Measurements from ENCODE around the gene USP1.

Gene USP1

GRCh38 chr1:62436466-62437272 is at the start of gene USP1:
Gene USP1 (plus strand): TSS chr1:62437049. CDS start chr1:62439868, 2,819 bp downstream.
- DNase-seq (ENCODE audit: low spot score) = peak; percentile 99

- no peak for DNase-seq (ENCODE audit: low spot score)
These were observed 47.3 kb upstream of the USP1 start for GRCh38 chr1:62389531-62389930.

- no peak for DNase-seq (ENCODE audit: low spot score)
These were observed 46.8 kb upstream of the USP1 start for GRCh38 chr1:62390071-62390470.

GRCh38 chr1:62391369-62391971 is 45.4 kb upstream of the USP1 start:
- peak; percentile 27 for DNase-seq (ENCODE audit: low spot score)

GRCh38 chr1:62392951-62393350 is 43.9 kb upstream of the USP1 start:
- no peak for DNase-seq (ENCODE audit: low spot score)

GRCh38 chr1:62394646-62395045 is 42.2 kb upstream of the USP1 start:
- no peak for DNase-seq (ENCODE audit: low spot score)

GRCh38 chr1:62395291-62395690 is 41.6 kb upstream of the USP1 start:
- no peak for DNase-seq (ENCODE audit: low spot score)

GRCh38 chr1:62396871-62397270 is 40.0 kb upstream of the USP1 start:
- DNase-seq (ENCODE audit: low spot score) = no peak

- no peak for DNase-seq (ENCODE audit: low spot score)
These were observed 39.5 kb upstream of the USP1 start for GRCh38 chr1:62397301-62397700.

- peak; percentile 74 for DNase-seq (ENCODE audit: low spot score)
These were observed 38.5 kb upstream of the USP1 start for GRCh38 chr1:62398377-62398776.

GRCh38 chr1:62401034-62401760 is 35.7 kb upstream of the USP1 start:
- no peak for DNase-seq (ENCODE audit: low spot score)

GRCh38 chr1:62405247-62405646 is 31.6 kb upstream of the USP1 start:
- no peak for DNase-seq (ENCODE audit: low spot score)

GRCh38 chr1:62406576-62406975 is 30.3 kb upstream of the USP1 start:
- no peak for DNase-seq (ENCODE audit: low spot score)

- DNase-seq (ENCODE audit: low spot score) = peak; percentile 64
These were observed 29.3 kb upstream of the USP1 start for GRCh38 chr1:62407398-62408009.

GRCh38 chr1:62415687-62416086 is 21.2 kb upstream of the USP1 start:
- no peak for DNase-seq (ENCODE audit: low spot score)

GRCh38 chr1:62417351-62417999 is 19.4 kb upstream of the USP1 start:
- no peak for DNase-seq (ENCODE audit: low spot score)

GRCh38 chr1:62420214-62420613 is 16.6 kb upstream of the USP1 start:
- no peak for DNase-seq (ENCODE audit: low spot score)

- DNase-seq (ENCODE audit: low spot score) = no peak
These were observed 13.1 kb upstream of the USP1 start for GRCh38 chr1:62423580-62424242.

- no peak for DNase-seq (ENCODE audit: low spot score)
These were observed 12.4 kb upstream of the USP1 start for GRCh38 chr1:62424411-62424810.

- DNase-seq (ENCODE audit: low spot score) = no peak
These were observed 11.8 kb upstream of the USP1 start for GRCh38 chr1:62425041-62425440.

GRCh38 chr1:62426237-62426636 is 10.6 kb upstream of the USP1 start:
- DNase-seq (ENCODE audit: low spot score) = no peak

- no peak for DNase-seq (ENCODE audit: low spot score)
These were observed 10.1 kb upstream of the USP1 start for GRCh38 chr1:62426794-62427193.
